Measurements from ENCODE around the gene SLC5A5. TPM values are rescaled to one million over a fixed set of nuclear protein-coding genes. Genes with fewer than 3 reads are reported as not detected.
A peak's percentile ranks its signal among the peaks of the same experiment; 100 is the strongest.

The SLC5A5 gene
- total and polyA plus RNA-seq, 4 donors, result 0.14 to 0.95 (median 0.15) TPM; not detected in 1

DNA sequence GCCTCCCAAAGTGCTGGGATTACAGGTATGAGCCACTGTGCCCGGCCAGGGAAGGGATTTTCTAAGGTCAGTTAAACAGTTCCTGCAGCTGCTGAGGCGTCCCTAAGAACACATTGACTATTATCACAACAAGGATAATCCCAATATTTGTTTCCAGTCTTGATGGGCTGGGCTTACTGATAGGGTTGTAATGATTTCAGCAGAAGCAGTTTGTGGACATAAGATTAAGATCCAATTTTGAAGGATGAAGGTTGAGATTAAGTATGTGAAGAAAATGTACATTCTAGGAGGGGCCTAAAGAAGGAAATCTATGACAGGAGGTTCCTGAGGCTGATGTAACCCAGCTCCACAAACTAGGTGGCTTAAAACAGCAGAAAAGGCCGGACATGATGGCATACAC, 50.4 kb downstream of the SLC5A5 start:
- no peak overlapping the region for H3K9ac ChIP-seq (ENCODE audit: insufficient read depth in 1 of 2, low read length in 2 of 2)
- H3K9me3 ChIP-seq (ENCODE audit: control insufficient read depth in 4 of 4, insufficient read depth in 3 of 4, low read length in 3 of 4), result peaks cover 0 to 3% (median 0%) of the 10 kb centered on the region in 4 donors
- H3K36me3 ChIP-seq (ENCODE audit: control insufficient read depth in 4 of 4, insufficient read depth in 4 of 4, low read length in 4 of 4), result no peaks in the 10 kb centered on the region
- H3K27me3 ChIP-seq (ENCODE audit: control insufficient read depth in 3 of 3, insufficient read depth in 3 of 3, low read length in 2 of 3), result no peaks in the 10 kb centered on the region
- TF ChIP-seq, protein P1, sequence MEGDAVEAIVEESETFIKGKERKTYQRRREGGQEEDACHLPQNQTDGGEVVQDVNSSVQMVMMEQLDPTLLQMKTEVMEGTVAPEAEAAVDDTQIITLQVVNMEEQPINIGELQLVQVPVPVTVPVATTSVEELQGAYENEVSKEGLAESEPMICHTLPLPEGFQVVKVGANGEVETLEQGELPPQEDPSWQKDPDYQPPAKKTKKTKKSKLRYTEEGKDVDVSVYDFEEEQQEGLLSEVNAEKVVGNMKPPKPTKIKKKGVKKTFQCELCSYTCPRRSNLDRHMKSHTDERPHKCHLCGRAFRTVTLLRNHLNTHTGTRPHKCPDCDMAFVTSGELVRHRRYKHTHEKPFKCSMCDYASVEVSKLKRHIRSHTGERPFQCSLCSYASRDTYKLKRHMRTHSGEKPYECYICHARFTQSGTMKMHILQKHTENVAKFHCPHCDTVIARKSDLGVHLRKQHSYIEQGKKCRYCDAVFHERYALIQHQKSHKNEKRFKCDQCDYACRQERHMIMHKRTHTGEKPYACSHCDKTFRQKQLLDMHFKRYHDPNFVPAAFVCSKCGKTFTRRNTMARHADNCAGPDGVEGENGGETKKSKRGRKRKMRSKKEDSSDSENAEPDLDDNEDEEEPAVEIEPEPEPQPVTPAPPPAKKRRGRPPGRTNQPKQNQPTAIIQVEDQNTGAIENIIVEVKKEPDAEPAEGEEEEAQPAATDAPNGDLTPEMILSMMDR (IDR thresholded peaks at IDR 0.05; ENCODE audit: control extremely low read depth, extremely low read depth), result no peak
- DNase-seq, result no peak
- ATAC-seq (ENCODE audit: insufficient read depth, low FRiP score), result no peak
- no peak overlapping the region for H3K4me3 ChIP-seq
- H3K27ac ChIP-seq (ENCODE audit: low read depth in 1 of 2, low read length in 1 of 2), result no peak overlapping the region
- 69 to 82% methylated on average over 3 of the region's 3 CpGs for WGBS, 2 donors
- H3K4me1 ChIP-seq (ENCODE audit: control insufficient read depth in 5 of 5, insufficient read depth in 5 of 5, low read length in 5 of 5), result no peaks in the 10 kb centered on the region

DNA sequence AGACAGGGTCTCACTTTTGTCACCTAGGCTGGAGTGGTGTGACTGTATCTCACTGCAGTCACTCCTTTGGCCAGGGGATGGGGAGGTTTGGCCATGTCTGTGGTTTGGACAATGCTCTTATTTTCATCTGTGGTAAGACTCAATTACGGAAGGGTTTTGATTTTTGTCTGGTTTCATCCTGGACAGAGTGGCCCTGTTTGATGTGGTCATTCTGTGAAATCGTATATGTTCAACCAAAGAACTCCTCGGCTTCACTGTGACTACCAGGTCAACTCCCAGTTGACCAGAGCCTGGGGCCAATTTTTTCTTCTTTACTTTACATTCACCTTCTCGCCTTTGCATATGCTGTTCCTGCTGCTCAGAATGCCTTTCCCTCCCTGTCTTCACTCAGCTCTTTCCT, 54.3 kb downstream of the SLC5A5 start:
- TF ChIP-seq, protein P1 (IDR thresholded peaks at IDR 0.05; ENCODE audit: control extremely low read depth, extremely low read depth), result no peak
- no peak overlapping the region for H3K9ac ChIP-seq (ENCODE audit: insufficient read depth in 1 of 2, low read length in 2 of 2)
- no peaks in the 10 kb centered on the region for H3K9me3 ChIP-seq (ENCODE audit: control insufficient read depth in 4 of 4, insufficient read depth in 3 of 4, low read length in 3 of 4)
- DNase-seq (no peak), ATAC-seq (ENCODE audit: insufficient read depth, low FRiP score) (no peak)
- no peak overlapping the region for H3K27ac ChIP-seq (ENCODE audit: low read depth in 1 of 2, low read length in 1 of 2)
- no peaks in the 10 kb centered on the region for H3K36me3 ChIP-seq (ENCODE audit: control insufficient read depth in 4 of 4, insufficient read depth in 4 of 4, low read length in 4 of 4)
- H3K4me3 ChIP-seq, result no peak overlapping the region
- 70 to 84% methylated on average over 4 of the region's 4 CpGs for WGBS, 2 donors
- no peaks in the 10 kb centered on the region for H3K4me1 ChIP-seq (ENCODE audit: control insufficient read depth in 5 of 5, insufficient read depth in 5 of 5, low read length in 5 of 5)
- no peaks in the 10 kb centered on the region for H3K27me3 ChIP-seq (ENCODE audit: control insufficient read depth in 3 of 3, insufficient read depth in 3 of 3, low read length in 2 of 3)

DNA sequence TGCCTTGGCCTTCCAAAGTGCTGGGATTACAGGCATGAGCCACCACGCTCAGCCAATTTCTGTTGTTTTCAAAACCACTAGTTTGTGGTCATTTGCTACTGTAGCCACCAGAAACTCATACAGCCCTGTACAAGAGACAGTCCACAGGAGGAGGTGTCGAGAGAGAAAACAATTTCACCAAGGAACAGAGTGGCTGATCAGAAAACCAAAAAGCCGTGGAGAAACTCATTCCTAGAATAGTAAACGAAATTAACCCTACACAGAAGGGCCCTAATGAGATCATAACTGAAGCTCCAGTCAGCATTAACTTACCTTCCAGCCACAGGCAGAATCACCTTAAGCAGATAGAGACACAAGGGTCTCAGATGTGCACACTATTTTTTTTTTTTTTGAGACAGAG, 57.3 kb downstream of the SLC5A5 start:
- H3K9ac ChIP-seq (ENCODE audit: insufficient read depth in 1 of 2, low read length in 2 of 2), result no peak overlapping the region
- WGBS, 2 donors, result 68 to 74% methylated on average over 4 of the region's 4 CpGs
- no peak overlapping the region for H3K27ac ChIP-seq (ENCODE audit: low read depth in 1 of 2, low read length in 1 of 2)
- no peak overlapping the region for H3K4me3 ChIP-seq
- DNase-seq (no peak), ATAC-seq (ENCODE audit: insufficient read depth, low FRiP score) (no peak)
- H3K9me3 ChIP-seq (ENCODE audit: control insufficient read depth in 4 of 4, insufficient read depth in 3 of 4, low read length in 3 of 4), result no peaks in the 10 kb centered on the region
- H3K4me1 ChIP-seq (ENCODE audit: control insufficient read depth in 5 of 5, insufficient read depth in 5 of 5, low read length in 5 of 5), result peaks cover 0 to 13% (median 4%) of the 10 kb centered on the region in 5 donors
- TF ChIP-seq, protein P1 (IDR thresholded peaks at IDR 0.05; ENCODE audit: control extremely low read depth, extremely low read depth), result no peak
- no peaks in the 10 kb centered on the region for H3K27me3 ChIP-seq (ENCODE audit: control insufficient read depth in 3 of 3, insufficient read depth in 3 of 3, low read length in 2 of 3)
- H3K36me3 ChIP-seq (ENCODE audit: control insufficient read depth in 4 of 4, insufficient read depth in 4 of 4, low read length in 4 of 4), result no peaks in the 10 kb centered on the region

DNA sequence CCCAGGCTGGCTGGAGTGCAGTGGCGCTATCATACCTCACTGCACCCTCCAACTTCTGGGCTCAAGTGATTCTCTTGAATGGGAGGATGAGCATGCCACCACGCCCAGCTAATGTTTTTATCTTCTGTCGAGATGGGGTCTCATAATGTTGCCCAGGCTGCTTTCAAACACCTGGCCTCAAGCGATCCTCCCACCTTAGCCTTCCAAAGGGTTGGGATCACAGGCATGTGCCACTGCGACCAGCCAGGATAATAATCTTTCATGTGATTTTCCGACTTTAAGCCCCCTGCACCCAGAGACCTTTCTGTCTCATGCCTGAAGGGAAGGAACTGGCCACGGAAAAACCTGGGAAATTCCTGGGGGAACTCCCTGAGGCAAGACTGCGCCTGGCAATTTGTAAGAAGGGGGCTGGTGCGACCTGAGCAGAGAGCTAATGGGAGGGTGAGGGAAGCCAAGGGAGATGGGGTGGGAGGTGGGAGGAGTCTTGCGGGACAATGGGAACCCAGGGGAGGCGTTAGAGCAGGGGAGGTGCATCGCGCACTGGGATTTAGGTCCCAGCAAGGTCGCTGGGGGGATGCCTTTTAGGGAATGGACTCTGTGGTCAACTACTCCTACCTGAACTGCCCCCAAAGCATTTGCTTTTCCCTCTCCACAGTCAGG, 59.9 kb downstream of the SLC5A5 start:
- H3K27me3 ChIP-seq (ENCODE audit: control insufficient read depth in 3 of 3, insufficient read depth in 3 of 3, low read length in 2 of 3), result no peaks in the 10 kb centered on the region
- TF ChIP-seq, protein P1 (IDR thresholded peaks at IDR 0.05; ENCODE audit: control extremely low read depth, extremely low read depth), result no peak
- H3K4me1 ChIP-seq (ENCODE audit: control insufficient read depth in 5 of 5, insufficient read depth in 5 of 5, low read length in 5 of 5), result peaks cover 0 to 13% (median 4%) of the 10 kb centered on the region in 5 donors
- DNase-seq (peak; percentile 20 to 49 (median 30)), ATAC-seq (ENCODE audit: insufficient read depth, low FRiP score) (no peak)
- H3K9ac ChIP-seq (ENCODE audit: insufficient read depth in 1 of 2, low read length in 2 of 2), result no peak overlapping the region
- WGBS, 2 donors, result 27 to 39% methylated on average over 14 of the region's 14 CpGs
- H3K4me3 ChIP-seq, result no peak overlapping the region
- peaks cover 0 to 8% (median 3%) of the 10 kb centered on the region in 4 donors for H3K36me3 ChIP-seq (ENCODE audit: control insufficient read depth in 4 of 4, insufficient read depth in 4 of 4, low read length in 4 of 4)
- no peak overlapping the region for H3K27ac ChIP-seq (ENCODE audit: low read depth in 1 of 2, low read length in 1 of 2)
- no peaks in the 10 kb centered on the region for H3K9me3 ChIP-seq (ENCODE audit: control insufficient read depth in 4 of 4, insufficient read depth in 3 of 4, low read length in 3 of 4)
